Measurements from ENCODE around the gene THBS2.

THBS2 gene

DNA sequence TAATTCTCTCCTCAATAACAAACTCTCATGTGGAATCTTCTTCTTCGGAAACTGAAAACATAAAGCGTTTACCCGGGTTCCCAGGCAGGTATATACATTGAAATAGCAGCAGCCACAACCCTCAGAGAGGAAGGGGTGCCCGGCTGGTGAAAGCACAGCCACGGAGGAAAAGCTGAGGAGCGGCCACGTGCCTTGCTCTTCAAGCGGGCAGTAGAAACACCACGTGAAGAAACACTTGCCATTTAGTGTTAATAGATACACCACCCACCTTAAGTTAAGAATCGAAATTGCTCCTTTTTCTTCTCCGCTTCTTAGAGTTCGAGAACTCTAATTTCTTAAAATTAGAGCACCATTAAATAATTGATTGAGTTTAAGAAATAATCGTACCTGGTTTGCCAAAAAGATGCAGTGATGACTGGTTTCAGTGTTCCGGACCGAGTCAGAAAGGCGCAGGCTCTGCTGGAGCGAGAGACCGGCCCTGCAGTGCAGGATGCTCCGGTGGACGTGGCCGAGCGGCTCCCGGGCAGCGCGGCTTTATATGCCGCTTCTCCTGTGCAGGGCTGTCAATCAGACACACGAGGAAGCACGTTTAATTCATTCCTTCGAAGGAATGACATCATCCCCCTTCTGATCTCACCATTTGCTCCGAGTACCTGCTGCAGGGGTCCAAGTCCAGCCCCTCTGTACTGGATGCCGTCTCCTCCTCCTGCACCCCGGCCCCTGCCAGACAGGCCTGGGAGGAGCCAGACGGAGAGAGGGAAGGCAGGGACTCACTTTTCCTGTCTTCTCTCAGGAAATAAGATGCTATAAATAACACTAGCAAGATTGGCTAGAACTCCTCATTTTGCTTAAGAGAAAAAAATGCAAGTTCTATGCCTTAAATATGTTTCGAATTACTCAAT, at the start of gene THBS2:
TSS of gene THBS2 (minus strand) at position 510 of the 902 bp plus-strand sequence. CDS start 3,062 bp downstream, outside the sequence.
- no peaks in the 10 kb centered on the region for H3K4me1 ChIP-seq (ENCODE audit: low read length)
- no peak within 1 kb of the TSS for H3K9ac ChIP-seq (ENCODE audit: low read length)
- H2AFZ ChIP-seq (ENCODE audit: low read length), result no peak within 1 kb of the TSS
- no peak within 1 kb of the TSS for H3K4me3 ChIP-seq (ENCODE audit: low read length)
- no peaks in the 10 kb centered on the region for H3K27me3 ChIP-seq (replicated peaks; ENCODE audit: insufficient read depth, low read length)
- H3K79me2 ChIP-seq (ENCODE audit: low read length), result no peaks in the 10 kb centered on the region
- H3K9me3 ChIP-seq (replicated peaks; ENCODE audit: insufficient read depth, low read length), result no peaks in the 10 kb centered on the region
- H3K27ac ChIP-seq (ENCODE audit: low read length), result no peak within 1 kb of the TSS
- no peak within 1 kb of the TSS for H3K4me2 ChIP-seq (ENCODE audit: low read depth, low read length)
- H3K36me3 ChIP-seq (replicated peaks; ENCODE audit: insufficient read depth, low read length), result no peaks in the 10 kb centered on the region
- no peak for DNase-seq
- no peaks in the 10 kb centered on the region for H3F3A ChIP-seq (ENCODE audit: insufficient read depth, low read length)
- no peaks in the 10 kb centered on the region for H4K20me1 ChIP-seq (ENCODE audit: insufficient read depth, low read length)
- no peaks in the 10 kb centered on the region for H3K9me2 ChIP-seq (replicated peaks; ENCODE audit: insufficient read depth, low read length)
- no peak for TF ChIP-seq EZH2phosphoT487 (IDR thresholded peaks at IDR 0.05; ENCODE audit: low read length)
- no peak for TF ChIP-seq EZH2 (optimal IDR thresholded peaks at IDR 0.05; ENCODE audit: low read depth, low read length)
- TF ChIP-seq, protein P1, sequence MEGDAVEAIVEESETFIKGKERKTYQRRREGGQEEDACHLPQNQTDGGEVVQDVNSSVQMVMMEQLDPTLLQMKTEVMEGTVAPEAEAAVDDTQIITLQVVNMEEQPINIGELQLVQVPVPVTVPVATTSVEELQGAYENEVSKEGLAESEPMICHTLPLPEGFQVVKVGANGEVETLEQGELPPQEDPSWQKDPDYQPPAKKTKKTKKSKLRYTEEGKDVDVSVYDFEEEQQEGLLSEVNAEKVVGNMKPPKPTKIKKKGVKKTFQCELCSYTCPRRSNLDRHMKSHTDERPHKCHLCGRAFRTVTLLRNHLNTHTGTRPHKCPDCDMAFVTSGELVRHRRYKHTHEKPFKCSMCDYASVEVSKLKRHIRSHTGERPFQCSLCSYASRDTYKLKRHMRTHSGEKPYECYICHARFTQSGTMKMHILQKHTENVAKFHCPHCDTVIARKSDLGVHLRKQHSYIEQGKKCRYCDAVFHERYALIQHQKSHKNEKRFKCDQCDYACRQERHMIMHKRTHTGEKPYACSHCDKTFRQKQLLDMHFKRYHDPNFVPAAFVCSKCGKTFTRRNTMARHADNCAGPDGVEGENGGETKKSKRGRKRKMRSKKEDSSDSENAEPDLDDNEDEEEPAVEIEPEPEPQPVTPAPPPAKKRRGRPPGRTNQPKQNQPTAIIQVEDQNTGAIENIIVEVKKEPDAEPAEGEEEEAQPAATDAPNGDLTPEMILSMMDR (IDR thresholded peaks at IDR 0.05; ENCODE audit: low read length), result no peak

DNA sequence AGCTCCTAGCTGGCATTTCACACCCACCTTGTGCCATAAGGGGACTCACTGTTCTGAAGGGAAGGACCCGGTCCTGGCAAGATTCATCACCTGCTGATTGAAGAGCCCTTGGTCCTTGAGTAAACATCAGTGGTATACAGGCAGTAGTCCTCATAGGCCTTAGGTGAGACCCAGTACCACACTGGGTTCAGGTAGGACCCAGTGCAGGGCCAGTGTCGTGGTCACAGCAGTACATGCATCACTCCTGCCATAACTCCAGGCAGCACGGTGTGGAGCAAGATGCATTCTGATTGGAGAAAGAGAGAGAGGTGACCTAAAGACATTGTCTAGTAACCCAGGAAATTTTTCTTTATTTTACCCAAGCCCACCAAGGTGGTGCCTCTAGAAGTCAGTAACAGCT, 49.1 kb upstream of the THBS2 start:
- Histone ChIP-seq H3K27me3 (replicated peaks; ENCODE audit: insufficient read depth, low read length) (no peaks in the 10 kb centered on the region), H3K79me2 (ENCODE audit: low read length) (no peaks in the 10 kb centered on the region), H2AFZ (ENCODE audit: low read length) (no peak overlapping the region), H3K9me2 (replicated peaks; ENCODE audit: insufficient read depth, low read length) (no peaks in the 10 kb centered on the region), H4K20me1 (ENCODE audit: insufficient read depth, low read length) (no peaks in the 10 kb centered on the region), H3K9me3 (replicated peaks; ENCODE audit: insufficient read depth, low read length) (no peaks in the 10 kb centered on the region), H3K9ac (ENCODE audit: low read length) (no peak overlapping the region), H3K27ac (ENCODE audit: low read length) (no peak overlapping the region), H3K4me3 (ENCODE audit: low read length) (no peak overlapping the region), H3K36me3 (replicated peaks; ENCODE audit: insufficient read depth, low read length) (no peaks in the 10 kb centered on the region), H3K4me2 (ENCODE audit: low read depth, low read length) (no peak overlapping the region), H3K4me1 (ENCODE audit: low read length) (no peaks in the 10 kb centered on the region), H3F3A (ENCODE audit: insufficient read depth, low read length) (no peaks in the 10 kb centered on the region)
- TF ChIP-seq EZH2 (optimal IDR thresholded peaks at IDR 0.05; ENCODE audit: low read depth, low read length) (no peak), EZH2phosphoT487 (IDR thresholded peaks at IDR 0.05; ENCODE audit: low read length) (no peak)
- TF ChIP-seq, protein P1 (IDR thresholded peaks at IDR 0.05; ENCODE audit: low read length), result no peak
- no peak for DNase-seq

DNA sequence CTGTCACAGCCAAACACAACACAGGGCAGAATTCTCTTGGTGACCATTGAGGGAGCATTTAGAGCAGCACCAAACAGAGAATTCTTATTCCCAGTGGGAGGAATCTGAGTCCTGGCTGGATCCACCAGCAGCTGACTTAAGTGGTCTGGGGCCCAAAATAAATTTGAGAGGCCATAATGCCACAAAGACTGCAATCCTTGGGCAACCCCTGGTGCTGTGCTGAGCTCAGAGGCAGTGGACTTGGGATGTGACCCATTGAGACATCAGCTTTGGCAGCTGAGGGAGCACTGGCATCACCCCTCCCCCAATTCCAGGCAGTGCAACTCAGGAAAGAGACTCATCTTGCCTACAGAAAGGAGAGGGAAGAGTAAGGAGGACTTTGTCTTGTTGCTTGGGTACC, 48.6 kb upstream of the THBS2 start:
- TF ChIP-seq EZH2 (optimal IDR thresholded peaks at IDR 0.05; ENCODE audit: low read depth, low read length) (no peak), EZH2phosphoT487 (IDR thresholded peaks at IDR 0.05; ENCODE audit: low read length) (no peak)
- TF ChIP-seq, protein P1 (IDR thresholded peaks at IDR 0.05; ENCODE audit: low read length), result no peak

More for the DNA sequence above, 48.6 kb upstream of the THBS2 start:
- no peaks in the 10 kb centered on the region for H3K4me1 ChIP-seq (ENCODE audit: low read length)
- DNase-seq, result no peak
- no peaks in the 10 kb centered on the region for H3K9me3 ChIP-seq (replicated peaks; ENCODE audit: insufficient read depth, low read length)
- no peak overlapping the region for H2AFZ ChIP-seq (ENCODE audit: low read length)
- no peak overlapping the region for H3K9ac ChIP-seq (ENCODE audit: low read length)
- H3K4me2 ChIP-seq (ENCODE audit: low read depth, low read length), result no peak overlapping the region
- H3K36me3 ChIP-seq (replicated peaks; ENCODE audit: insufficient read depth, low read length), result no peaks in the 10 kb centered on the region
- no peaks in the 10 kb centered on the region for H3K9me2 ChIP-seq (replicated peaks; ENCODE audit: insufficient read depth, low read length)
- H3K27me3 ChIP-seq (replicated peaks; ENCODE audit: insufficient read depth, low read length), result no peaks in the 10 kb centered on the region
- no peak overlapping the region for H3K27ac ChIP-seq (ENCODE audit: low read length)
- no peak overlapping the region for H3K4me3 ChIP-seq (ENCODE audit: low read length)
- no peaks in the 10 kb centered on the region for H3K79me2 ChIP-seq (ENCODE audit: low read length)
- no peaks in the 10 kb centered on the region for H3F3A ChIP-seq (ENCODE audit: insufficient read depth, low read length)
- no peaks in the 10 kb centered on the region for H4K20me1 ChIP-seq (ENCODE audit: insufficient read depth, low read length)
